Mucosa of stomach (tissue), 1 donor: ENCODE data around the gene LRP5.
A peak's percentile ranks its signal among the peaks of the same experiment; 100 is the strongest.

Experiments used
- H3K27me3 ChIP-seq: one replicate; pipeline ENCODE4 v1.7.0; 2013; ENCODE audit warnings: mild to moderate bottlenecking, low read length; ENCODE audit not compliant: control insufficient read depth, insufficient read depth
- H3K36me3 ChIP-seq: one replicate; pipeline ENCODE4 v1.7.0; 2013; ENCODE audit warnings: low read length; ENCODE audit not compliant: control insufficient read depth, insufficient read depth
- H3K4me1 ChIP-seq: one replicate; pipeline ENCODE4 v1.7.0; 2013; ENCODE audit warnings: mild to moderate bottlenecking, low read length; ENCODE audit not compliant: control insufficient read depth, insufficient read depth
- H3K4me3 ChIP-seq: one replicate; pipeline ENCODE4 v1.7.0; 2013; ENCODE audit warnings: low read length
- H3K9ac ChIP-seq: one replicate; pipeline ENCODE4 v1.7.0; 2013; ENCODE audit warnings: mild to moderate bottlenecking, low read length, moderate library complexity
- H3K9me3 ChIP-seq: one replicate; pipeline ENCODE4 v1.7.0; 2013; ENCODE audit warnings: mild to moderate bottlenecking, low read length, moderate library complexity; ENCODE audit not compliant: control insufficient read depth
- donor health status: Pancreatic carcinoma.

The LRP5 gene

GRCh38 chr11:68459886-68460740, 147.7 kb downstream of the LRP5 start:
- Histone ChIP-seq H3K27me3 (no peaks in the 10 kb centered on the region), H3K9me3 (no peaks in the 10 kb centered on the region), H3K4me1 (peaks cover 46% of the 10 kb centered on the region), H3K36me3 (no peaks in the 10 kb centered on the region), H3K9ac (peak overlapping the region; percentile 84), H3K4me3 (peak overlapping the region; percentile 75)

GRCh38 chr11:68460741-68461574, 148.6 kb downstream of the LRP5 start, which contains the start of gene PPP6R3:
PPP6R3 (plus strand) TSS chr11:68460752; CDS start chr11:68537665, 76,913 bp downstream.
- Histone ChIP-seq H3K9ac (peak within 1 kb of the TSS; percentile 84), H3K27me3 (no peaks in the 10 kb centered on the region), H3K9me3 (no peaks in the 10 kb centered on the region), H3K36me3 (no peaks in the 10 kb centered on the region), H3K4me3 (peak within 1 kb of the TSS; percentile 75), H3K4me1 (peaks cover 47% of the 10 kb centered on the region)

- no peaks in the 10 kb centered on the region for H3K27me3 ChIP-seq
- H3K4me3 ChIP-seq: peak overlapping the region; percentile 61
- no peaks in the 10 kb centered on the region for H3K9me3 ChIP-seq
- H3K4me1 ChIP-seq: peaks cover 47% of the 10 kb centered on the region
- peak overlapping the region; percentile 64 for H3K9ac ChIP-seq
- H3K36me3 ChIP-seq: no peaks in the 10 kb centered on the region
These were observed 149.2 kb downstream of the LRP5 start for GRCh38 chr11:68461575-68461917.

GRCh38 chr11:68463714-68464113, 151.3 kb downstream of the LRP5 start:
- Histone ChIP-seq H3K4me3 (no peak overlapping the region), H3K9me3 (no peaks in the 10 kb centered on the region), H3K9ac (no peak overlapping the region), H3K36me3 (no peaks in the 10 kb centered on the region), H3K27me3 (no peaks in the 10 kb centered on the region), H3K4me1 (peaks cover 50% of the 10 kb centered on the region)

GRCh38 chr11:68467201-68467834, 154.9 kb downstream of the LRP5 start:
- Histone ChIP-seq H3K4me1 (peaks cover 57% of the 10 kb centered on the region), H3K36me3 (no peaks in the 10 kb centered on the region), H3K9ac (no peak overlapping the region), H3K9me3 (no peaks in the 10 kb centered on the region), H3K27me3 (no peaks in the 10 kb centered on the region), H3K4me3 (no peak overlapping the region)

- Histone ChIP-seq H3K4me3 (no peak overlapping the region), H3K36me3 (no peaks in the 10 kb centered on the region), H3K27me3 (no peaks in the 10 kb centered on the region), H3K4me1 (peaks cover 49% of the 10 kb centered on the region), H3K9me3 (no peaks in the 10 kb centered on the region), H3K9ac (no peak overlapping the region)
These were observed 155.9 kb downstream of the LRP5 start for GRCh38 chr11:68468217-68468828.

- Histone ChIP-seq H3K27me3 (no peaks in the 10 kb centered on the region), H3K4me3 (no peak overlapping the region), H3K9me3 (no peaks in the 10 kb centered on the region), H3K36me3 (no peaks in the 10 kb centered on the region), H3K9ac (no peak overlapping the region), H3K4me1 (peaks cover 41% of the 10 kb centered on the region)
These were observed 156.7 kb downstream of the LRP5 start for GRCh38 chr11:68469122-68469521.

- Histone ChIP-seq H3K27me3 (no peaks in the 10 kb centered on the region), H3K9me3 (no peaks in the 10 kb centered on the region), H3K4me1 (peaks cover 41% of the 10 kb centered on the region), H3K36me3 (no peaks in the 10 kb centered on the region), H3K9ac (no peak overlapping the region), H3K4me3 (no peak overlapping the region)
These were observed 157.3 kb downstream of the LRP5 start for GRCh38 chr11:68469642-68470041.

- H3K27me3 ChIP-seq: no peaks in the 10 kb centered on the region
- H3K9ac ChIP-seq: no peak overlapping the region
- peaks cover 37% of the 10 kb centered on the region for H3K4me1 ChIP-seq
- H3K9me3 ChIP-seq: no peaks in the 10 kb centered on the region
- no peaks in the 10 kb centered on the region for H3K36me3 ChIP-seq
- H3K4me3 ChIP-seq: no peak overlapping the region
These were observed 158.0 kb downstream of the LRP5 start for GRCh38 chr11:68470304-68470811.

- Histone ChIP-seq H3K9me3 (no peaks in the 10 kb centered on the region), H3K27me3 (no peaks in the 10 kb centered on the region), H3K9ac (no peak overlapping the region), H3K4me3 (no peak overlapping the region), H3K36me3 (no peaks in the 10 kb centered on the region), H3K4me1 (peaks cover 34% of the 10 kb centered on the region)
These were observed 159.3 kb downstream of the LRP5 start for GRCh38 chr11:68471360-68472340.

GRCh38 chr11:68472778-68473177, 160.4 kb downstream of the LRP5 start:
- Histone ChIP-seq H3K4me3 (no peak overlapping the region), H3K4me1 (peaks cover 28% of the 10 kb centered on the region), H3K9ac (no peak overlapping the region), H3K9me3 (no peaks in the 10 kb centered on the region), H3K27me3 (no peaks in the 10 kb centered on the region), H3K36me3 (no peaks in the 10 kb centered on the region)
